HUDEP-2 (cell line): Measurements from ENCODE around the gene TCF12.
"Not testable (repeated sequence)": the region's sequence is repeated elsewhere in the genome, so short reads cannot be mapped to it uniquely, and the experiment has no call there.

Source experiments
- DNase-seq, 76 experiments: peaks; one replicate each; lab custom pipeline; 2025; ENCODE audit not compliant: unreplicated experiment in 76 of 76; lab: John Stamatoyannopoulos, UW

The TCF12 gene

GRCh38 chr15:57012556-57012955, 94.1 kb downstream of the TCF12 start:
- DNase-seq = no peak

- DNase-seq = not testable (repeated sequence)
Observed at GRCh38 chr15:57014896-57015295, 96.5 kb downstream of the TCF12 start.

- no peak for DNase-seq
Observed at GRCh38 chr15:57015360-57015759, 96.9 kb downstream of the TCF12 start.

- DNase-seq = no peak
Observed at GRCh38 chr15:57015897-57016296, 97.5 kb downstream of the TCF12 start.

- DNase-seq = peak in 10 of 76 experiments; percentile 4 to 30 (median 13)
Observed at GRCh38 chr15:57017024-57017423, 98.6 kb downstream of the TCF12 start.

- no peak for DNase-seq
Observed at GRCh38 chr15:57018151-57018550, 99.7 kb downstream of the TCF12 start.

- DNase-seq = peak in 41 of 76 experiments; percentile 3 to 86 (median 42)
Observed at GRCh38 chr15:57019496-57020160, 101.2 kb downstream of the TCF12 start.

- no peak for DNase-seq
Observed at GRCh38 chr15:57025264-57025926, 107.0 kb downstream of the TCF12 start.

GRCh38 chr15:57026016-57026592, 107.7 kb downstream of the TCF12 start:
- DNase-seq = no peak

- no peak for DNase-seq
Observed at GRCh38 chr15:57027596-57027995, 109.2 kb downstream of the TCF12 start.

- DNase-seq = no peak
Observed at GRCh38 chr15:57028176-57028575, 109.7 kb downstream of the TCF12 start.

- DNase-seq = no peak
Observed at GRCh38 chr15:57030011-57030410, 111.6 kb downstream of the TCF12 start.

GRCh38 chr15:57031082-57031481, 112.6 kb downstream of the TCF12 start:
- DNase-seq = peak in 3 of 76 experiments; percentile 3 to 12 (median 5)

- peak in 1 of 76 experiments; percentile 9 for DNase-seq
Observed at GRCh38 chr15:57031605-57032004, 113.2 kb downstream of the TCF12 start.

- no peak for DNase-seq
Observed at GRCh38 chr15:57032338-57032737, 113.9 kb downstream of the TCF12 start.

GRCh38 chr15:57033715-57034439, 115.4 kb downstream of the TCF12 start:
- no peak for DNase-seq

- DNase-seq = no peak
Observed at GRCh38 chr15:57034613-57035012, 116.2 kb downstream of the TCF12 start.

- no peak for DNase-seq
Observed at GRCh38 chr15:57035664-57036063, 117.2 kb downstream of the TCF12 start.

- no peak for DNase-seq
Observed at GRCh38 chr15:57036352-57036751, 117.9 kb downstream of the TCF12 start.

GRCh38 chr15:57037548-57037947, 119.1 kb downstream of the TCF12 start:
- no peak for DNase-seq

- DNase-seq = no peak
Observed at GRCh38 chr15:57038040-57038439, 119.6 kb downstream of the TCF12 start.
